HUES64 (cell line): ENCODE results near the gene CCL8.

Experiments
- H3K27ac ChIP-seq: 2 replicates; pipeline ENCODE4 v1.7.0; 2013; ENCODE audit warnings: low read depth, low read length, inconsistent platforms
- H3K27me3 ChIP-seq: 2 replicates; pipeline ENCODE4 v1.6.1; 2013; ENCODE audit warnings: mild to moderate bottlenecking, low read length; ENCODE audit not compliant: insufficient read depth
- H3K36me3 ChIP-seq: 2 replicates; pipeline ENCODE4 v1.6.1; 2013; ENCODE audit warnings: mild to moderate bottlenecking, low read length; ENCODE audit not compliant: insufficient read depth
- H3K4me1 ChIP-seq: 2 replicates; pipeline ENCODE4 v1.6.1; 2013; ENCODE audit warnings: mild to moderate bottlenecking, low read length, moderate library complexity; ENCODE audit not compliant: insufficient read depth
- H3K4me3 ChIP-seq: 2 replicates; pipeline ENCODE4 v1.5.1; 2013; ENCODE audit warnings: mild to moderate bottlenecking, low read length, moderate library complexity
- H3K9ac ChIP-seq: 2 replicates; pipeline ENCODE4 v1.6.1; 2013; ENCODE audit warnings: mild to moderate bottlenecking, low read depth, low read length
- H3K9me3 ChIP-seq: 2 replicates; pipeline ENCODE4 v1.6.1; 2013; ENCODE audit warnings: low read depth, low read length; ENCODE audit not compliant: insufficient read depth
- WGBS: fragments of 150-250, 120-280 bp; methylation state at CpG from one replicate; pipeline ENCODE4 v1.1.7; 2013; ENCODE audit warnings: missing lambda C conversion rate; 5-methylcytosine and 5-hydroxymethylcytosine counted together

Gene CCL8

DNA sequence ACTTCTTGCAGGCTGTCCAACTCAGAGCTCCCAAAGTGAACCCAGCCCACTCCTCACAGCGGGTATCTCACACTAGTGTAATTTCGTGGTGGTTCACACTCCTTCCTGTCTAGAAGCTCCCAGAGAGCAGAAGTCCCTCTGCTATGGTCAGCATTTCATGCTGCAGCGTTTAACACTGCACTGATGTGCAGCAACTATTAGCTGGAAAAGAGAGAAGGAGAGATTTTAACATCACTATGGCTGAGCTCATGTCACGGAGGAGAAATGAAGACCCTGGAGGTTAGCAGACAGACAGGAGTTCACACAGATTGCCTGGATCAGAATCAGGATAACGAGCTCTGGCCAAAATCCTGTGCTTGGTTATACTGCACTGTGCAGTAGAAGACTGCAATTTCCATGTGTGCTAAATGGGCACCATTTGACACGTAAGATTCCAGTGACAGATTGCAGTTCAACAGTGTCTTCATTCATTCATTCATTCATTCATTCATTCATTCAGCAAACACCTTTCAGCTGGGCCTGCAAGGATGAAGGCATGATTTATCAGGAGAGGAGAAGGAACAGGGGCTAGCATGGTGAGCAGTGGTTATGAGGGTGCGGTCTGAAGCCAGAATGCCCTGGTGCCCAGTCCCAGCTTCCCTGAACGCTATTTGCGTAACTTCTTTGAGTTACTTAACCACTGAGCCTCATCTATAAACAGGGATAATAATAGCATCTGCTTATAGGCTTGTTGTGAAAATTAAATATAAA lies 49.1 kb downstream of the CCL8 start:
- no peaks in the 10 kb centered on the region for H3K9me3 ChIP-seq
- 90% methylated on average over 9 of the region's 9 CpGs for WGBS
- H3K27ac ChIP-seq: no peak overlapping the region
- no peaks in the 10 kb centered on the region for H3K27me3 ChIP-seq
- H3K9ac ChIP-seq: no peak overlapping the region
- H3K36me3 ChIP-seq: no peaks in the 10 kb centered on the region
- H3K4me1 ChIP-seq: peaks cover 4% of the 10 kb centered on the region; the same call in 1 of the 2 replicates
- no peak overlapping the region for H3K4me3 ChIP-seq

DNA sequence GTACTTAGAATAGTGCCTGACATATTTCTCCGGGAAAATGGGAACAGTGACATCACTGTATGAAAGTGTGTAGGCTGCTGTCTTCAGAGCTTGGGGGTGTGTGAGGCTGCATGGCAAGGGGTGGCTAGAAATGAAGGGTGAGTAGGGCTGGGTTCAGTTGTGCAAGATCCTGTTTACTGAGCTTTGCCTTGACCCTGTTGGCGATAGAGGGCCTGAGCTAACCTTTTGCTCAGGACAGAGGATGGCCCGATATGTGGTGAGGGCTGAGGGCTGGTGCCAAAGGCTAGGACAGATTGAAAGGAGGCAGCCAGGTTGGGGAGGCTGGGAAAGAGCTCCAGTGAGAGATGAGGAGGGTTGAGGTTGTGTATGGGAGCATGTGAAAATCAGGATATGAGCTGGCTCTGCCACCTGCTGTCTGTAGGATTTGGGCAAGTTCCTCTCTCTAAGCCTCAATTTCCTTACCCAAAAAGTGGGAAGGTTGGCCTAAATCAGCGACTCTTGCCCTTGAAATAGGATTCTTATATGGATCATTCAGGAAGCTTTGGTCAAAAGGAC lies 49.8 kb downstream of the CCL8 start:
- peaks cover 4% of the 10 kb centered on the region; the same call in 1 of the 2 replicates for H3K4me1 ChIP-seq
- 68% methylated on average over 4 of the region's 4 CpGs for WGBS
- no peaks in the 10 kb centered on the region for H3K27me3 ChIP-seq
- H3K36me3 ChIP-seq: no peaks in the 10 kb centered on the region
- no peak overlapping the region for H3K9ac ChIP-seq
- no peak overlapping the region for H3K4me3 ChIP-seq
- no peak overlapping the region for H3K27ac ChIP-seq
- H3K9me3 ChIP-seq: no peaks in the 10 kb centered on the region

DNA sequence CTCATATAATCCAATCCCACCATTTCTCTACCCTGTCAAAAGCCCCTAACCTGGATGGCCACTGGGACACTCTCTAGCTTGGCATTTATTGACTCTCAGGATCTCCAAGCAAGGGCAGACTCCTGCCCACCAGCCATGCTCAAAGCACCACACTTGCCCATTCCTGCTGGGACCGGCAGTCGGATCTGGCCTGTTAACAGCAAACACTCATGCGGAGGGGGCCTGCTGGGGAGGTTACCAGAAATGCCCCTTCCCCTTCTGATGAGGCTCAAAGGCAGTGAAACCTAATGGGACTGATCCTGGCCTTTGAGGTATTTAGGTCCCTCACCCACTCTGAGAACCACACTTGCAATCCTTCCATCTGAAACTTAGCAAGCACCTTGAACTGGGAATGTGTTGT lies 50.3 kb downstream of the CCL8 start:
- Histone ChIP-seq H3K27ac (no peak overlapping the region), H3K4me1 (peaks cover 4% of the 10 kb centered on the region; the same call in 1 of the 2 replicates)

DNA sequence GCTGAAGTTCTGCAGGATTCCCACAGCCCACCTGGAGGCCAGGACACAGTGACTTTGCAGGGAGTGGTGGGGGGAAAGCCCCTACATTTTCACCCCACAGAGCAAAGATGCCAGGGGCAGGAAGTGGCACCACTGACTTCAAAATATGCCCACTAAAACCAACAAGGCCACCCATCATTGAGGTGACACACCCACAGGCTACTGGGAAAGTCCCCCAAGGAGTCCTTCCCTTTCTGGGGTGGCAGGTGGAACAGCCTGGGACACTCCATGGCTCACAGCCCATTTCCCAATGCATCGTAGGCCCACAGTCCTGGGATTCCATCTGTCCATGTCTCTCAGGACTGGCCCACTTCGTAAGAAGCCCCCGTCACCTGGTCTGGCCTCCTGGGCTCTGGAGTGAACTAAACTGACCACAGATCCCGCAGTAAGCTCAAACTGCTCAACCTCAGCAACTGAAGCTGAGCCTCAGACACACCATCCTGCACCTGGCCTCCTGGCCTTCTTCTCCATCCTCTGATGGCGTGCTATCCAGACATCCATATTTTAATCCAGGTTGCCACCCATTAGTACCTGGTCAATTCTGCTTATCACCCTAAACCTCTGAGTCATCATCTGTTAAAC lies 51.3 kb downstream of the CCL8 start:
- whole genome bisulfite sequencing: 97% methylated on average over 5 of the region's 5 CpGs
- H3K9me3 ChIP-seq: no peaks in the 10 kb centered on the region
- no peaks in the 10 kb centered on the region for H3K36me3 ChIP-seq
- peaks cover 4% of the 10 kb centered on the region; the same call in 1 of the 2 replicates for H3K4me1 ChIP-seq
- H3K9ac ChIP-seq: no peak overlapping the region
- H3K4me3 ChIP-seq: no peak overlapping the region
- no peak overlapping the region for H3K27ac ChIP-seq
- H3K27me3 ChIP-seq: no peaks in the 10 kb centered on the region

More for the DNA sequence above, 50.3 kb downstream of the CCL8 start:
- 86% methylated on average over 3 of the region's 3 CpGs for WGBS
- Histone ChIP-seq H3K4me3 (no peak overlapping the region), H3K9me3 (no peaks in the 10 kb centered on the region), H3K9ac (no peak overlapping the region), H3K27me3 (no peaks in the 10 kb centered on the region), H3K36me3 (no peaks in the 10 kb centered on the region)

DNA sequence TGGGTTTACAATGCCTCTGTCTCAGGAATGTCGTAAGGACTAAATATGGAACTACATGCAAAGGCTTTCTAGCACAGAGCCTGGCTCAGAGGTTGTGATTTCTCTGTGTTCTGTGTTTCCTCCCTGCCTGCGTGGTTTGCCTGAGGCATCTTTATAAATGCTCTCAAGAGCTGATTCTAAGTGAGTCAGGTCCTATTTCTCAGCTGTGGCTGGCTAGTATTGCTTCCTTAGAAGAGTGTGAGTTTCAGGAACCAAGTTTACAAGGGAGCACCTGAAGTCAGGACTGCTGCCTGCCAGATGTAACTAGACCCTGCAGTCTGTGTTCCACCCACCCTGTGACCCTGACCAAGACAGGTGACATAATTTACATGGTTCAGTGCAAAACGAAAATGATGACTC lies 51.8 kb downstream of the CCL8 start:
- Histone ChIP-seq H3K27ac (no peak overlapping the region), H3K36me3 (no peaks in the 10 kb centered on the region), H3K4me3 (no peak overlapping the region), H3K27me3 (no peaks in the 10 kb centered on the region), H3K4me1 (peaks cover 4% of the 10 kb centered on the region; the same call in 1 of the 2 replicates), H3K9ac (no peak overlapping the region), H3K9me3 (no peaks in the 10 kb centered on the region)
- WGBS: 83% methylated on average over 3 of the region's 3 CpGs
